HCT116 (cell line): ENCODE data around the gene NFIA. TPM values are rescaled to one million over a fixed set of nuclear protein-coding genes. Genes with fewer than 3 reads are reported as not detected.

Experiments
- ATAC-seq: fragments of 200-7000 bp; cut with Tn5 transposase; 2 replicates; pipeline ENCODE4 v1.9.1; 2020; ENCODE audit warnings: mild to moderate bottlenecking, moderate library complexity
- BruUV-seq: library from RNA; stranded (reverse); fragments of 400-500 nt; replicated peaks from 2 replicates; lab custom pipeline; 2021; lab: Mats Ljungman, UMichigan
- CTCF ChIA-PET: fragments of 300-600 bp; sonication (Branson Sonifier 250); formaldehyde crosslinking; loops from one replicate; lab custom pipeline; 2021; ENCODE audit warnings: antibody characterized with exemption; lab: Charles Lee
- POLR2A ChIA-PET: fragments of 300-600, 350-600 bp; sonication (Branson Sonifier 250); formaldehyde crosslinking; loops from one replicate; lab custom pipeline; 2021; ENCODE audit warnings: antibody characterized with exemption; lab: Charles Lee
- RAD21 ChIA-PET, 2 experiments: fragments of 300-600 bp; sonication (Branson Sonifier 250); formaldehyde crosslinking; loops; one replicate each; lab custom pipeline; 2023; ENCODE audit warnings: low total read pairs in 2 of 2; ENCODE audit not compliant: uncharacterized antibody in 2 of 2, unreplicated experiment in 2 of 2, low non-redundant PET in 1 of 2; lab: Charles Lee
- DNase-seq: peaks from one replicate; pipeline ENCODE4 v3.0.0-alpha.2; 2010; ENCODE audit warnings: low read depth, low spot score
- H2AFZ ChIP-seq: fragments of 200-600 bp; shearing (Covaris generic), sonication (generic); 2 replicates; pipeline ENCODE4 v1.6.1; 2017; ENCODE audit warnings: low read depth, mixed run types, mixed read lengths, antibody characterized with exemption, low read length; ENCODE audit not compliant: poor library complexity, severe bottlenecking
- H3K27ac ChIP-seq: 2 replicates; pipeline ENCODE4 v1.5.1; 2012; ENCODE audit warnings: low read depth, low read length
- H3K27me3 ChIP-seq: fragments of 200-600 bp; sonication (generic); 2 replicates; pipeline ENCODE4 v1.6.1; 2016; ENCODE audit warnings: mixed run types, low read length, mixed read lengths; ENCODE audit not compliant: insufficient read depth
- H3K36me3 ChIP-seq, 2 experiments: fragments of 200-500 bp in 1 of 2; fragments of 200-600 bp in 1 of 2; sonication (Bioruptor generic) in 1 of 2; sonication (generic) in 1 of 2; 2 replicates each; pipeline versions ENCODE4 v1.5.1 to v1.6.1; 2014 to 2016; ENCODE audit warnings: low read length in 2 of 2, inconsistent platforms in 1 of 2, mixed read lengths in 1 of 2, mixed run types in 1 of 2; ENCODE audit not compliant: insufficient read depth in 2 of 2, control insufficient read depth in 1 of 2
- H3K4me1 ChIP-seq, 2 experiments: fragments of 200-600 bp in 1 of 2; sonication (generic) in 1 of 2; 2 replicates each; pipeline versions ENCODE4 v1.5.1 to v1.6.1; 2012 to 2017; ENCODE audit warnings: low read length in 2 of 2, inconsistent platforms in 1 of 2, mild to moderate bottlenecking in 1 of 2, mixed read lengths in 1 of 2, mixed run types in 1 of 2, moderate library complexity in 1 of 2; ENCODE audit not compliant: insufficient read depth in 2 of 2, control insufficient read depth in 1 of 2
- H3K4me2 ChIP-seq: fragments of 200-600 bp; sonication (generic); 2 replicates; pipeline ENCODE4 v1.6.1; 2017; ENCODE audit warnings: mixed run types, low read length, mixed read lengths
- H3K4me3 ChIP-seq, 2 experiments: fragments of 200-600 bp in 1 of 2; sonication (generic) in 1 of 2; replicated peaks in 1 of 2; 2 replicates each; pipeline ENCODE4 v1.5.1; 2011 to 2016; ENCODE audit warnings: low read length in 2 of 2, control low read depth in 1 of 2, low read depth in 1 of 2, mild to moderate bottlenecking in 1 of 2, mixed read lengths in 1 of 2, mixed run types in 1 of 2
- H3K79me2 ChIP-seq: fragments of 200-600 bp; sonication (generic); 2 replicates; pipeline ENCODE4 v1.6.1; 2017; ENCODE audit warnings: mild to moderate bottlenecking, mixed run types, low read length, moderate library complexity, mixed read lengths; ENCODE audit not compliant: insufficient read depth
- H3K9ac ChIP-seq: fragments of 200-600 bp; sonication (generic); 2 replicates; pipeline ENCODE4 v1.6.1; 2016; ENCODE audit warnings: low read length, mixed read lengths
- H3K9me2 ChIP-seq: fragments of 200-600 bp; sonication (generic), shearing (Covaris generic); 2 replicates; pipeline ENCODE4 v1.6.1; 2017; ENCODE audit warnings: mixed run types, mild to moderate bottlenecking, moderate library complexity; ENCODE audit not compliant: insufficient read depth
- H3K9me3 ChIP-seq, 2 experiments: fragments of 200-500 bp in 1 of 2; fragments of 200-600 bp in 1 of 2; sonication (Bioruptor generic) in 1 of 2; sonication (generic) in 1 of 2; 2 replicates each; pipeline ENCODE4 v1.6.1; 2014 to 2017; ENCODE audit warnings: low read length in 2 of 2, mixed read lengths in 2 of 2, inconsistent platforms in 1 of 2, low read depth in 1 of 2, mild to moderate bottlenecking in 1 of 2, mixed run types in 1 of 2, moderate library complexity in 1 of 2; ENCODE audit not compliant: control insufficient read depth in 1 of 2, insufficient read depth in 1 of 2
- H4K20me1 ChIP-seq: fragments of 200-600 bp; sonication (generic), shearing (Covaris generic); 2 replicates; pipeline ENCODE4 v1.6.1; 2017; ENCODE audit warnings: mixed run types, mild to moderate bottlenecking, moderate library complexity; ENCODE audit not compliant: insufficient read depth
- ATF3 ChIP-seq: IDR thresholded peaks from 2 replicates; pipeline ENCODE4 v1.6.1; 2012
- CBX3 ChIP-seq: IDR thresholded peaks from 2 replicates; pipeline ENCODE4 v1.6.1; 2012; ENCODE audit warnings: low read depth
- CEBPB ChIP-seq: IDR thresholded peaks from 2 replicates; pipeline ENCODE4 v1.6.1; 2012; ENCODE audit warnings: low read depth
- CTCF ChIP-seq, 3 experiments: fragments of 200-600 bp in 1 of 3; sonication (generic) in 1 of 3; IDR thresholded peaks in 2 of 3; conservative IDR thresholded peaks in 1 of 3; 2 replicates each; pipeline ENCODE4 v1.5.1; 2012 to 2017; ENCODE audit warnings: low read depth in 2 of 3, low read length in 2 of 3, antibody characterized with exemption in 1 of 3, borderline replicate concordance in 1 of 3, control low read depth in 1 of 3, mild to moderate bottlenecking in 1 of 3, mixed read lengths in 1 of 3, mixed run types in 1 of 3, moderate library complexity in 1 of 3; ENCODE audit not compliant: insufficient read depth in 1 of 3
- EGR1 ChIP-seq: IDR thresholded peaks from 2 replicates; pipeline ENCODE4 v1.6.1; 2012; ENCODE audit warnings: low read depth
- EZH2 ChIP-seq: fragments of 200-600 bp; sonication (generic); IDR thresholded peaks from 2 replicates; pipeline ENCODE4 v1.6.1; 2017; ENCODE audit warnings: antibody characterized with exemption, mixed run types
- EZH2phosphoT487 ChIP-seq: fragments of 200-600 bp; IDR thresholded peaks from 2 replicates; pipeline ENCODE4 v1.6.1; 2018; ENCODE audit warnings: antibody characterized with exemption, borderline replicate concordance
- JUND ChIP-seq: IDR thresholded peaks from 2 replicates; pipeline ENCODE4 v1.6.1; 2012
- POLR2A ChIP-seq: IDR thresholded peaks from 2 replicates; pipeline ENCODE4 v1.7.0; 2011; ENCODE audit warnings: borderline replicate concordance; ENCODE audit not compliant: insufficient read depth, insufficient read length; ENCODE audit errors: extremely low read depth
- POLR2AphosphoS5 ChIP-seq: IDR thresholded peaks from 2 replicates; pipeline ENCODE4 v1.6.1; 2011; ENCODE audit warnings: mild to moderate bottlenecking, low read depth, low read length, moderate library complexity
- RAD21 ChIP-seq: IDR thresholded peaks from 2 replicates; pipeline ENCODE4 v1.6.1; 2012; ENCODE audit warnings: low read depth, mild to moderate bottlenecking
- REST ChIP-seq: IDR thresholded peaks from 2 replicates; pipeline ENCODE4 v1.6.1; 2012; ENCODE audit warnings: low read depth
- SIN3A ChIP-seq: IDR thresholded peaks from 2 replicates; pipeline ENCODE4 v1.6.1; 2012; ENCODE audit warnings: low read depth
- TCF7L2 ChIP-seq: IDR thresholded peaks from 2 replicates; pipeline ENCODE4 v1.7.0; 2011; ENCODE audit warnings: borderline replicate concordance, inconsistent platforms; ENCODE audit not compliant: insufficient read depth, insufficient read length; ENCODE audit errors: extremely low read depth
- ZFX ChIP-seq: fragments of 450-650 bp; IDR thresholded peaks from 2 replicates; pipeline ENCODE4 v1.6.1; 2017
- intact Hi-C: fragments of 100-400 bp; cut with micrococcal nuclease; formaldehyde crosslinking; loops from 2 replicates; pipeline ENCODE4 v1.10.0; 2022
- total RNA-seq: library from RNA; stranded (reverse); gene quantifications from one replicate; pipeline ENCODE4 v1.2.1, GENCODE V29; 2021; ENCODE audit not compliant: unreplicated experiment

The NFIA gene
- total RNA-seq, 1 experiment from 2014 or later: 17.2 TPM

- TF ChIP-seq REST (no peak), EGR1 (no peak), EZH2phosphoT487 (no peak), POLR2AphosphoS5 (no peak), CBX3 (no peak), CEBPB (no peak), RAD21 (no peak)
Observed at GRCh38 chr1:61220536-61220935, 138.2 kb downstream of the NFIA start (continued).

- TF ChIP-seq TCF7L2 (no peak), CTCF (IDR thresholded peaks at IDR 0.05 in 2 of 3, conservative IDR thresholded peaks at IDR 0.05 in 1 of 3; ENCODE audit: borderline replicate concordance in 1 of 3, insufficient read depth in 1 of 3, low read depth in 2 of 3, low read length in 2 of 3) (no peak), JUND (no peak), ATF3 (no peak), POLR2A (no peak), EGR1 (no peak), ZFX (no peak), EZH2 (no peak), RAD21 (no peak), SIN3A (no peak)
- TF ChIP-seq, all 23 proteins: peak for 0
- no peak overlapping the region for H3K4me3 ChIP-seq
- H3K4me2 ChIP-seq: no peak overlapping the region
- no peak for DNase-seq
- H3K27ac ChIP-seq: no peak overlapping the region
- no TSS peak for BruUV-seq
- no peaks in the 10 kb centered on the region for H3K36me3 ChIP-seq
- intact Hi-C loops: no loop called here
- no peaks in the 10 kb centered on the region for H3K9me3 ChIP-seq
- no peaks in the 10 kb centered on the region for H3K27me3 ChIP-seq
- no peaks in the 10 kb centered on the region for H3K4me1 ChIP-seq
- H4K20me1 ChIP-seq: no peaks in the 10 kb centered on the region
- no peak overlapping the region for H2AFZ ChIP-seq
- H3K79me2 ChIP-seq: no peaks in the 10 kb centered on the region
- ChIA-PET CTCF (no interaction called here), RAD21 (no interaction called here), POLR2A (no interaction called here)
- no peak overlapping the region for H3K9ac ChIP-seq
- no peak for ATAC-seq
- H3K9me2 ChIP-seq: no peaks in the 10 kb centered on the region; the same call in 1 of the 2 replicates
Observed at GRCh38 chr1:61221642-61222041, 139.3 kb downstream of the NFIA start.
